H9 (cell line): ENCODE results near the gene UBE2L5. TPM values are rescaled to one million over a fixed set of nuclear protein-coding genes. Genes with fewer than 3 reads are reported as not detected.

Experiments
- DNase-seq: peaks from one replicate; pipeline ENCODE4 v3.0.0-alpha.2; 2017
- H2AFZ ChIP-seq: one replicate; pipeline ENCODE4 v1.6.1; 2013; ENCODE audit warnings: mild to moderate bottlenecking, low read length, control low read depth, moderate library complexity
- H2AK5ac ChIP-seq: 2 replicates; pipeline ENCODE4 v1.6.1; 2013; ENCODE audit warnings: low read length, control low read depth, mixed read lengths; ENCODE audit not compliant: insufficient read length
- H2BK120ac ChIP-seq: one replicate; pipeline ENCODE4 v1.6.1; 2013; ENCODE audit warnings: low read depth, mild to moderate bottlenecking, low read length, control low read depth, inconsistent platforms; ENCODE audit not compliant: poor library complexity, severe bottlenecking
- H2BK12ac ChIP-seq: 2 replicates; pipeline ENCODE4 v1.6.1; 2013; ENCODE audit warnings: low read length, control low read depth, mixed read lengths, low read depth; ENCODE audit not compliant: insufficient read length
- H2BK15ac ChIP-seq: 2 replicates; pipeline ENCODE4 v1.6.1; 2013; ENCODE audit warnings: low read depth, low read length, control low read depth
- H2BK20ac ChIP-seq: one replicate; pipeline ENCODE4 v1.6.1; 2013; ENCODE audit warnings: low read depth, mild to moderate bottlenecking, low read length, control low read depth, inconsistent platforms; ENCODE audit not compliant: poor library complexity, severe bottlenecking
- H2BK5ac ChIP-seq: 2 replicates; pipeline ENCODE4 v1.6.1; 2013; ENCODE audit warnings: low read length, control low read depth, mixed read lengths; ENCODE audit not compliant: insufficient read length
- H3K14ac ChIP-seq: 2 replicates; pipeline ENCODE4 v1.6.1; 2013; ENCODE audit warnings: low read length, control low read depth; ENCODE audit not compliant: insufficient read depth
- H3K18ac ChIP-seq: 2 replicates; pipeline ENCODE4 v1.6.1; 2013; ENCODE audit warnings: low read depth, mild to moderate bottlenecking, mixed read lengths, low read length, control low read depth; ENCODE audit not compliant: insufficient read length
- H3K23ac ChIP-seq: 2 replicates; pipeline ENCODE4 v1.6.1; 2013; ENCODE audit warnings: low read length, control low read depth, mixed read lengths, low read depth; ENCODE audit not compliant: insufficient read length
- H3K23me2 ChIP-seq: 2 replicates; pipeline ENCODE4 v1.6.1; 2013; ENCODE audit warnings: low read depth, mild to moderate bottlenecking, mixed read lengths, low read length, control low read depth; ENCODE audit not compliant: insufficient read length, poor library complexity, severe bottlenecking
- H3K27ac ChIP-seq: 2 replicates; pipeline ENCODE4 v1.5.1; 2013; ENCODE audit warnings: low read length, control low read depth, mixed read lengths, low read depth; ENCODE audit not compliant: insufficient read length
- H3K27me3 ChIP-seq: 2 replicates; pipeline ENCODE4 v1.6.1; 2013; ENCODE audit warnings: low read length, control low read depth, inconsistent platforms; ENCODE audit not compliant: insufficient read depth
- H3K4ac ChIP-seq: 2 replicates; pipeline ENCODE4 v1.6.1; 2013; ENCODE audit warnings: low read depth, mild to moderate bottlenecking, control low read depth, inconsistent platforms, low read length, moderate library complexity
- H3K4me1 ChIP-seq: 2 replicates; pipeline ENCODE4 v1.6.1; 2013; ENCODE audit warnings: low read length, control low read depth, inconsistent platforms; ENCODE audit not compliant: insufficient read depth
- H3K4me2 ChIP-seq: 2 replicates; pipeline ENCODE4 v1.6.1; 2013; ENCODE audit warnings: low read length, control low read depth, mixed read lengths; ENCODE audit not compliant: insufficient read length, insufficient read depth
- H3K56ac ChIP-seq: 2 replicates; pipeline ENCODE4 v1.6.1; 2013; ENCODE audit warnings: low read depth, mild to moderate bottlenecking, mixed read lengths, low read length, control low read depth; ENCODE audit not compliant: insufficient read length
- H3K79me1 ChIP-seq: 2 replicates; pipeline ENCODE4 v1.6.1; 2013; ENCODE audit warnings: low read depth, mild to moderate bottlenecking, moderate library complexity, low read length, control low read depth, inconsistent platforms; ENCODE audit not compliant: insufficient read depth, poor library complexity, severe bottlenecking
- H3K79me2 ChIP-seq: 2 replicates; pipeline ENCODE4 v1.6.1; 2013; ENCODE audit warnings: low read length, control low read depth, inconsistent platforms; ENCODE audit not compliant: insufficient read depth
- H3K9ac ChIP-seq: 2 replicates; pipeline ENCODE4 v1.6.1; 2013; ENCODE audit warnings: low read length, control low read depth, mixed read lengths; ENCODE audit not compliant: insufficient read length; ENCODE audit errors: extremely low read depth
- H3K9me3 ChIP-seq: one replicate; pipeline ENCODE4 v1.6.1; 2013; ENCODE audit warnings: low read depth, low read length, inconsistent platforms; ENCODE audit not compliant: control insufficient read depth
- H3T11ph ChIP-seq: one replicate; pipeline ENCODE4 v1.6.1; 2013; ENCODE audit warnings: mild to moderate bottlenecking, low read length, control low read depth, inconsistent platforms
- H4K20me1 ChIP-seq: one replicate; pipeline ENCODE4 v1.6.1; 2013; ENCODE audit not compliant: control insufficient read depth, insufficient read length, insufficient read depth
- H4K5ac ChIP-seq: 2 replicates; pipeline ENCODE4 v1.6.1; 2013; ENCODE audit warnings: low read depth, mild to moderate bottlenecking, mixed read lengths, low read length, control low read depth; ENCODE audit not compliant: insufficient read length
- H4K8ac ChIP-seq: replicated peaks from 2 replicates; pipeline ENCODE4 v1.6.1; 2013; ENCODE audit warnings: low read length, control low read depth, mixed read lengths, low read depth; ENCODE audit not compliant: insufficient read length
- H4K91ac ChIP-seq: 2 replicates; pipeline ENCODE4 v1.6.1; 2013; ENCODE audit warnings: low read depth, mild to moderate bottlenecking, moderate library complexity, mixed read lengths, low read length, control low read depth; ENCODE audit not compliant: insufficient read length
- H3K27ac Mint-ChIP-seq, 3 experiments: 2 replicates in 2 of 3; 3 replicates in 1 of 3; pipeline ENCODE4 v1.8.0; 2020 to 2021; ENCODE audit warnings: mixed read lengths in 3 of 3, mild to moderate bottlenecking in 1 of 3, moderate library complexity in 1 of 3
- H3K27me3 Mint-ChIP-seq: 2 replicates; pipeline ENCODE4 v1.8.0; 2021; ENCODE audit warnings: low read depth, mild to moderate bottlenecking, moderate library complexity, mixed read lengths
- H3K36me3 Mint-ChIP-seq, 3 experiments: 2 replicates in 2 of 3; 3 replicates in 1 of 3; pipeline ENCODE4 v1.8.0; 2020 to 2021; ENCODE audit warnings: low read depth in 3 of 3, mixed read lengths in 3 of 3; ENCODE audit not compliant: insufficient read depth in 1 of 3
- H3K4me1 Mint-ChIP-seq, 2 experiments: 2 replicates each; pipeline ENCODE4 v1.8.0; 2020; ENCODE audit warnings: mixed read lengths in 2 of 2
- H3K4me3 Mint-ChIP-seq, 2 experiments: 2 replicates in 1 of 2; 3 replicates in 1 of 2; pipeline ENCODE4 v1.8.0; 2020 to 2021; ENCODE audit warnings: mild to moderate bottlenecking in 2 of 2, mixed read lengths in 2 of 2, moderate library complexity in 1 of 2
- H3K9me3 Mint-ChIP-seq, 2 experiments: 2 replicates in 1 of 2; 3 replicates in 1 of 2; pipeline ENCODE4 v1.8.0; 2020; ENCODE audit warnings: mild to moderate bottlenecking in 2 of 2, mixed read lengths in 2 of 2, moderate library complexity in 1 of 2
- CTCF ChIP-seq: fragments of 200-600 bp; sonication (generic); conservative IDR thresholded peaks from 3 replicates; pipeline ENCODE4 v1.8.0; 2021; ENCODE audit warnings: antibody characterized with exemption, mild to moderate bottlenecking
- WGBS: extraction: QIAGEN DNeasy Blood & Tissue Kit; methylation state at CpG from one replicate; pipeline ENCODE4 v1.1.7; 2013; ENCODE audit warnings: missing lambda C conversion rate, low lambda C conversion rate, mixed read lengths; ENCODE audit not compliant: insufficient read length; ENCODE audit errors: extremely low coverage; 5-methylcytosine and 5-hydroxymethylcytosine counted together
- total RNA-seq: library from RNA; stranded (reverse); gene quantifications from 2 replicates; pipeline ENCODE4 v1.2.1, GENCODE V29; 2021

The UBE2L5 gene
- total RNA-seq, 1 experiment from 2014 or later, result 0.20 TPM

GRCh38 chr13:30465343-30465592, 43.0 kb downstream of the UBE2L5 start:
- H3T11ph ChIP-seq, result no peak overlapping the region
- H4K8ac ChIP-seq, result no peak overlapping the region
- H3K18ac ChIP-seq, result no peak overlapping the region
- no peak overlapping the region for H3K56ac ChIP-seq
- WGBS, result no CpG with 5 or more reads among the region's 41 CpGs
- peak overlapping the region; percentile 77 for H3K9ac ChIP-seq
- peaks cover 24 to 33% (median 30%) of the 10 kb centered on the region in 3 experiments for H3K36me3 Mint-ChIP-seq
- no peak overlapping the region for H2BK20ac ChIP-seq
- peaks cover 3% of the 10 kb centered on the region; the same call in 1 of the 2 replicates for H3K4me1 ChIP-seq
- no peak overlapping the region for H2BK15ac ChIP-seq
- H4K5ac ChIP-seq, result no peak overlapping the region
- H3K9me3 Mint-ChIP-seq, result peaks cover 3% of the 10 kb centered on the region in 2 experiments; a peak in 3 of 5 replicates
- no peak overlapping the region for H2BK120ac ChIP-seq
- no peaks in the 10 kb centered on the region for H3K27me3 ChIP-seq
- no peak for DNase-seq
- H2BK12ac ChIP-seq, result no peak overlapping the region
- no peak overlapping the region for H3K23ac ChIP-seq
- no peak overlapping the region for H3K27ac ChIP-seq
- H3K27me3 Mint-ChIP-seq, result peaks cover 3% of the 10 kb centered on the region; the same call in 1 of the 2 replicates
- H4K91ac ChIP-seq, result no peak overlapping the region
- H3K27ac Mint-ChIP-seq, result no peak overlapping the region
- TF ChIP-seq CTCF, result no peak
- no peak overlapping the region for H3K4me3 Mint-ChIP-seq
- peaks cover 10 to 22% of the 10 kb centered on the region in 2 experiments for H3K4me1 Mint-ChIP-seq
- H3K4me2 ChIP-seq, result no peak overlapping the region
- peak overlapping the region; percentile 82 for H3K14ac ChIP-seq
- H3K79me1 ChIP-seq, result no peaks in the 10 kb centered on the region
- no peaks in the 10 kb centered on the region for H3K9me3 ChIP-seq
- H3K23me2 ChIP-seq, result peaks cover 4% of the 10 kb centered on the region
- H3K4ac ChIP-seq, result no peak overlapping the region
- H2BK5ac ChIP-seq, result no peak overlapping the region
- no peak overlapping the region for H2AK5ac ChIP-seq
- H2AFZ ChIP-seq, result no peak overlapping the region
- peaks cover 7% of the 10 kb centered on the region; the same call in 1 of the 2 replicates for H3K79me2 ChIP-seq
- H4K20me1 ChIP-seq, result no peaks in the 10 kb centered on the region
